ENCODE measurements around the gene ANKRD2. TPM values are rescaled to one million over a fixed set of nuclear protein-coding genes. Genes with fewer than 3 reads are reported as not detected.

Gene ANKRD2
- total RNA-seq, 1 experiment from 2014 or later, result 0.98 TPM

- Histone ChIP-seq H3K4me1 (ENCODE audit: control insufficient read depth, insufficient read depth, low read length) (peaks cover 55% of the 10 kb centered on the region), H3K27ac (ENCODE audit: low read length) (peak overlapping the region; percentile 55; the same call in 1 of the 2 replicates), H3K36me3 (ENCODE audit: control insufficient read depth, insufficient read depth, low read length) (no peaks in the 10 kb centered on the region), H3K4me3 (ENCODE audit: low read depth in 2 of 2, low read length in 2 of 2) (no peak overlapping the region), H3K9me3 (ENCODE audit: control insufficient read depth, insufficient read depth, low read depth, low read length) (no peaks in the 10 kb centered on the region), H3K27me3 (ENCODE audit: control insufficient read depth, insufficient read depth, low read length) (no peaks in the 10 kb centered on the region)
- CTCF ChIA-PET, result no interaction called here
- intact Hi-C loops (cut with micrococcal nuclease; ENCODE audit: unreplicated experiment) (no loop called here), in situ Hi-C loops (cut with HindIII; ENCODE audit: low pct_unique_long_range_greater_than_20kb, low sequenced_read_pairs) (no loop called here)
- POLR2A ChIA-PET, result interaction anchor here (0.6 kb wide), 1 partner anchor 127 kb away, joined by 3 read pairs; no protein-coding TSS in a partner anchor
- no TSS peak for BruUV-seq (replicated peaks)
- no peak for TF ChIP-seq TCF7L2 (IDR thresholded peaks at IDR 0.05; ENCODE audit: low read depth, low read length)
- no peak for TF ChIP-seq SIN3A (IDR thresholded peaks at IDR 0.05; ENCODE audit: borderline replicate concordance, insufficient read depth, low read depth, low read length)
- no peak for TF ChIP-seq POLR2AphosphoS5 (IDR thresholded peaks at IDR 0.05; ENCODE audit: low read depth, low read length)
- TF ChIP-seq REST (IDR thresholded peaks at IDR 0.05; ENCODE audit: insufficient read depth in 1 of 2, low read depth in 2 of 2, low read length in 1 of 2), result no peak
- no peak for TF ChIP-seq CTCF (IDR thresholded peaks at IDR 0.05)
- no peak for DNase-seq (ENCODE audit: low read depth, low spot score)
- no peak for ATAC-seq
These were observed 25.9 kb upstream of the ANKRD2 start for GRCh38 chr10:97546456-97547270.

- ChIA-PET POLR2A (no interaction called here), CTCF (no interaction called here)
- Histone ChIP-seq H3K36me3 (ENCODE audit: control insufficient read depth, insufficient read depth, low read length) (no peaks in the 10 kb centered on the region), H3K27me3 (ENCODE audit: control insufficient read depth, insufficient read depth, low read length) (no peaks in the 10 kb centered on the region), H3K9me3 (ENCODE audit: control insufficient read depth, insufficient read depth, low read depth, low read length) (no peaks in the 10 kb centered on the region), H3K4me1 (ENCODE audit: control insufficient read depth, insufficient read depth, low read length) (peaks cover 49% of the 10 kb centered on the region), H3K4me3 (ENCODE audit: low read depth in 2 of 2, low read length in 2 of 2) (no peak overlapping the region), H3K27ac (ENCODE audit: low read length) (peak overlapping the region; percentile 55; the same call in 1 of the 2 replicates)
- no peak for DNase-seq (ENCODE audit: low read depth, low spot score)
- no TSS peak for BruUV-seq (replicated peaks)
- TF ChIP-seq SIN3A (IDR thresholded peaks at IDR 0.05; ENCODE audit: borderline replicate concordance, insufficient read depth, low read depth, low read length) (no peak), POLR2AphosphoS5 (IDR thresholded peaks at IDR 0.05; ENCODE audit: low read depth, low read length) (no peak), REST (IDR thresholded peaks at IDR 0.05; ENCODE audit: insufficient read depth in 1 of 2, low read depth in 2 of 2, low read length in 1 of 2) (no peak)
- in situ Hi-C loops (cut with HindIII; ENCODE audit: low pct_unique_long_range_greater_than_20kb, low sequenced_read_pairs), result no loop called here
- no peak for ATAC-seq
- intact Hi-C loops (cut with micrococcal nuclease; ENCODE audit: unreplicated experiment), result no loop called here
These were observed 25.3 kb upstream of the ANKRD2 start for GRCh38 chr10:97547271-97547600.

All from Panc1 (cell line).